H9 (cell line): ENCODE measurements around the gene RPL10A. TPM values are rescaled to one million over a fixed set of nuclear protein-coding genes. Genes with fewer than 3 reads are reported as not detected.

Experiments used
- DNase-seq: peaks from one replicate; pipeline ENCODE4 v3.0.0-alpha.2; 2017
- H2AFZ ChIP-seq: one replicate; pipeline ENCODE4 v1.6.1; 2013; ENCODE audit warnings: mild to moderate bottlenecking, low read length, control low read depth, moderate library complexity
- H2AK5ac ChIP-seq: 2 replicates; pipeline ENCODE4 v1.6.1; 2013; ENCODE audit warnings: low read length, control low read depth, mixed read lengths; ENCODE audit not compliant: insufficient read length
- H2BK120ac ChIP-seq: one replicate; pipeline ENCODE4 v1.6.1; 2013; ENCODE audit warnings: low read depth, mild to moderate bottlenecking, low read length, control low read depth, inconsistent platforms; ENCODE audit not compliant: poor library complexity, severe bottlenecking
- H2BK12ac ChIP-seq: 2 replicates; pipeline ENCODE4 v1.6.1; 2013; ENCODE audit warnings: low read length, control low read depth, mixed read lengths, low read depth; ENCODE audit not compliant: insufficient read length
- H2BK15ac ChIP-seq: 2 replicates; pipeline ENCODE4 v1.6.1; 2013; ENCODE audit warnings: low read depth, low read length, control low read depth
- H2BK20ac ChIP-seq: one replicate; pipeline ENCODE4 v1.6.1; 2013; ENCODE audit warnings: low read depth, mild to moderate bottlenecking, low read length, control low read depth, inconsistent platforms; ENCODE audit not compliant: poor library complexity, severe bottlenecking
- H2BK5ac ChIP-seq: 2 replicates; pipeline ENCODE4 v1.6.1; 2013; ENCODE audit warnings: low read length, control low read depth, mixed read lengths; ENCODE audit not compliant: insufficient read length
- H3K14ac ChIP-seq: 2 replicates; pipeline ENCODE4 v1.6.1; 2013; ENCODE audit warnings: low read length, control low read depth; ENCODE audit not compliant: insufficient read depth
- H3K18ac ChIP-seq: 2 replicates; pipeline ENCODE4 v1.6.1; 2013; ENCODE audit warnings: low read depth, mild to moderate bottlenecking, mixed read lengths, low read length, control low read depth; ENCODE audit not compliant: insufficient read length
- H3K23ac ChIP-seq: 2 replicates; pipeline ENCODE4 v1.6.1; 2013; ENCODE audit warnings: low read length, control low read depth, mixed read lengths, low read depth; ENCODE audit not compliant: insufficient read length
- H3K23me2 ChIP-seq: 2 replicates; pipeline ENCODE4 v1.6.1; 2013; ENCODE audit warnings: low read depth, mild to moderate bottlenecking, mixed read lengths, low read length, control low read depth; ENCODE audit not compliant: insufficient read length, poor library complexity, severe bottlenecking
- H3K27ac ChIP-seq: 2 replicates; pipeline ENCODE4 v1.5.1; 2013; ENCODE audit warnings: low read length, control low read depth, mixed read lengths, low read depth; ENCODE audit not compliant: insufficient read length
- H3K27me3 ChIP-seq: 2 replicates; pipeline ENCODE4 v1.6.1; 2013; ENCODE audit warnings: low read length, control low read depth, inconsistent platforms; ENCODE audit not compliant: insufficient read depth
- H3K4ac ChIP-seq: 2 replicates; pipeline ENCODE4 v1.6.1; 2013; ENCODE audit warnings: low read depth, mild to moderate bottlenecking, control low read depth, inconsistent platforms, low read length, moderate library complexity
- H3K4me1 ChIP-seq: 2 replicates; pipeline ENCODE4 v1.6.1; 2013; ENCODE audit warnings: low read length, control low read depth, inconsistent platforms; ENCODE audit not compliant: insufficient read depth
- H3K4me2 ChIP-seq: 2 replicates; pipeline ENCODE4 v1.6.1; 2013; ENCODE audit warnings: low read length, control low read depth, mixed read lengths; ENCODE audit not compliant: insufficient read length, insufficient read depth
- H3K56ac ChIP-seq: 2 replicates; pipeline ENCODE4 v1.6.1; 2013; ENCODE audit warnings: low read depth, mild to moderate bottlenecking, mixed read lengths, low read length, control low read depth; ENCODE audit not compliant: insufficient read length
- H3K79me1 ChIP-seq: 2 replicates; pipeline ENCODE4 v1.6.1; 2013; ENCODE audit warnings: low read depth, mild to moderate bottlenecking, moderate library complexity, low read length, control low read depth, inconsistent platforms; ENCODE audit not compliant: insufficient read depth, poor library complexity, severe bottlenecking
- H3K79me2 ChIP-seq: 2 replicates; pipeline ENCODE4 v1.6.1; 2013; ENCODE audit warnings: low read length, control low read depth, inconsistent platforms; ENCODE audit not compliant: insufficient read depth
- H3K9ac ChIP-seq: 2 replicates; pipeline ENCODE4 v1.6.1; 2013; ENCODE audit warnings: low read length, control low read depth, mixed read lengths; ENCODE audit not compliant: insufficient read length; ENCODE audit errors: extremely low read depth
- H3K9me3 ChIP-seq: one replicate; pipeline ENCODE4 v1.6.1; 2013; ENCODE audit warnings: low read depth, low read length, inconsistent platforms; ENCODE audit not compliant: control insufficient read depth
- H3T11ph ChIP-seq: one replicate; pipeline ENCODE4 v1.6.1; 2013; ENCODE audit warnings: mild to moderate bottlenecking, low read length, control low read depth, inconsistent platforms
- H4K20me1 ChIP-seq: one replicate; pipeline ENCODE4 v1.6.1; 2013; ENCODE audit not compliant: control insufficient read depth, insufficient read length, insufficient read depth
- H4K5ac ChIP-seq: 2 replicates; pipeline ENCODE4 v1.6.1; 2013; ENCODE audit warnings: low read depth, mild to moderate bottlenecking, mixed read lengths, low read length, control low read depth; ENCODE audit not compliant: insufficient read length
- H4K8ac ChIP-seq: replicated peaks from 2 replicates; pipeline ENCODE4 v1.6.1; 2013; ENCODE audit warnings: low read length, control low read depth, mixed read lengths, low read depth; ENCODE audit not compliant: insufficient read length
- H4K91ac ChIP-seq: 2 replicates; pipeline ENCODE4 v1.6.1; 2013; ENCODE audit warnings: low read depth, mild to moderate bottlenecking, moderate library complexity, mixed read lengths, low read length, control low read depth; ENCODE audit not compliant: insufficient read length
- H3K27ac Mint-ChIP-seq, 3 experiments: 2 replicates in 2 of 3; 3 replicates in 1 of 3; pipeline ENCODE4 v1.8.0; 2020 to 2021; ENCODE audit warnings: mixed read lengths in 3 of 3, mild to moderate bottlenecking in 1 of 3, moderate library complexity in 1 of 3
- H3K27me3 Mint-ChIP-seq: 2 replicates; pipeline ENCODE4 v1.8.0; 2021; ENCODE audit warnings: low read depth, mild to moderate bottlenecking, moderate library complexity, mixed read lengths
- H3K36me3 Mint-ChIP-seq, 3 experiments: 2 replicates in 2 of 3; 3 replicates in 1 of 3; pipeline ENCODE4 v1.8.0; 2020 to 2021; ENCODE audit warnings: low read depth in 3 of 3, mixed read lengths in 3 of 3; ENCODE audit not compliant: insufficient read depth in 1 of 3
- H3K4me1 Mint-ChIP-seq, 2 experiments: 2 replicates each; pipeline ENCODE4 v1.8.0; 2020; ENCODE audit warnings: mixed read lengths in 2 of 2
- H3K4me3 Mint-ChIP-seq, 2 experiments: 2 replicates in 1 of 2; 3 replicates in 1 of 2; pipeline ENCODE4 v1.8.0; 2020 to 2021; ENCODE audit warnings: mild to moderate bottlenecking in 2 of 2, mixed read lengths in 2 of 2, moderate library complexity in 1 of 2
- H3K9me3 Mint-ChIP-seq, 2 experiments: 2 replicates in 1 of 2; 3 replicates in 1 of 2; pipeline ENCODE4 v1.8.0; 2020; ENCODE audit warnings: mild to moderate bottlenecking in 2 of 2, mixed read lengths in 2 of 2, moderate library complexity in 1 of 2
- CTCF ChIP-seq: fragments of 200-600 bp; sonication (generic); conservative IDR thresholded peaks from 3 replicates; pipeline ENCODE4 v1.8.0; 2021; ENCODE audit warnings: antibody characterized with exemption, mild to moderate bottlenecking
- WGBS: extraction: QIAGEN DNeasy Blood & Tissue Kit; methylation state at CpG from one replicate; pipeline ENCODE4 v1.1.7; 2013; ENCODE audit warnings: missing lambda C conversion rate, low lambda C conversion rate, mixed read lengths; ENCODE audit not compliant: insufficient read length; ENCODE audit errors: extremely low coverage; 5-methylcytosine and 5-hydroxymethylcytosine counted together
- long read RNA-seq: library from polyadenylated mRNA; unstranded; transcript quantifications from one replicate; pipeline ENCODE4 v2.0.0, GENCODE V29; 2020
- total RNA-seq: library from RNA; stranded (reverse); gene quantifications from 2 replicates; pipeline ENCODE4 v1.2.1, GENCODE V29; 2021

Gene RPL10A
- total RNA-seq = 1,826 and 1,830 TPM in 2 replicates
- long read RNA-seq, transcript RPL10A-203 (5 exons, 1,069 nt) = minor isoform, 121 of 1,420 reads
- long read RNA-seq, transcript RPL10A-204 (6 exons, 962 nt) = minor isoform, 49 of 1,420 reads
- long read RNA-seq, transcript RPL10A-202 (5 exons, 1,063 nt) = minor isoform, 33 of 1,420 reads
- long read RNA-seq, transcript RPL10A-201 (6 exons, 716 nt) = major isoform, 922 of 1,420 reads
- long read RNA-seq, partial matches to known transcripts = 151 of 1,420 reads
- long read RNA-seq, other reads (novel, unspliced or antisense) = 144 of 1,420 reads

GRCh38 chr6:35468181-35468979, at the start of gene RPL10A:
RPL10A (plus strand) TSS chr6:35468401; CDS start chr6:35468435, 34 bp downstream.
- Histone ChIP-seq H3K23me2 (peaks cover 15% of the 10 kb centered on the region), H2BK5ac (peak within 1 kb of the TSS; percentile 21), H2BK120ac (no peak within 1 kb of the TSS), H3K27ac (peak within 1 kb of the TSS; percentile 6), H3K79me2 (peaks cover 19% of the 10 kb centered on the region; the same call in 1 of the 2 replicates), H3K4ac (peak within 1 kb of the TSS; percentile 73; the same call in 1 of the 2 replicates), H2BK20ac (no peak within 1 kb of the TSS), H2AK5ac (no peak within 1 kb of the TSS), H3K9ac (peak within 1 kb of the TSS; percentile 93), H3K14ac (peak within 1 kb of the TSS; percentile 94), H4K8ac (no peak within 1 kb of the TSS), H4K20me1 (no peaks in the 10 kb centered on the region), H2BK15ac (0 out of 2 replicates have a peak within 1 kb of the TSS, but pooled peaks have one; percentile 5), H3K23ac (no peak within 1 kb of the TSS), H2AFZ (no peak within 1 kb of the TSS), H3K56ac (no peak within 1 kb of the TSS), H3K4me1 (peaks cover 3% of the 10 kb centered on the region; the same call in 1 of the 2 replicates), H3K4me2 (peak within 1 kb of the TSS; percentile 95), H2BK12ac (no peak within 1 kb of the TSS), H3K79me1 (peaks cover 3% of the 10 kb centered on the region), H3T11ph (no peak within 1 kb of the TSS), H3K27me3 (no peaks in the 10 kb centered on the region), H3K18ac (peak within 1 kb of the TSS; percentile 95), H4K5ac (peak within 1 kb of the TSS; percentile 18), H3K9me3 (no peaks in the 10 kb centered on the region), H4K91ac (no peak within 1 kb of the TSS)
- Mint-ChIP-seq H3K27me3 (peaks cover 6% of the 10 kb centered on the region), H3K4me3 (peak within 1 kb of the TSS; percentile 91 to 98), H3K9me3 (peaks cover 6 to 7% of the 10 kb centered on the region in 2 experiments; a peak in 4 of 5 replicates), H3K36me3 (peaks cover 41 to 79% (median 76%) of the 10 kb centered on the region in 3 experiments), H3K4me1 (peaks cover 28 to 39% of the 10 kb centered on the region in 2 experiments), H3K27ac (peak within 1 kb of the TSS; percentile 93 to 99 (median 98))
- WGBS = no CpG with 5 or more reads among the region's 86 CpGs
- peak; percentile 95 for DNase-seq
- TF ChIP-seq CTCF = peak; percentile 99
